KMS-11 (cell line): ENCODE measurements around the gene EEF1AKMT3.

Source experiments
- H2AFZ ChIP-seq: fragments of 200-600 bp; sonication (generic); 2 replicates; pipeline ENCODE4 v1.6.1; 2016; ENCODE audit warnings: antibody characterized with exemption, mixed run types, low read depth
- H3K27ac ChIP-seq: fragments of 200-600 bp; sonication (generic); 2 replicates; pipeline ENCODE4 v1.6.1; 2016; ENCODE audit warnings: mild to moderate bottlenecking, mixed run types
- H3K27me3 ChIP-seq: fragments of 200-600 bp; sonication (generic); 2 replicates; pipeline ENCODE4 v1.6.1; 2017; ENCODE audit warnings: mild to moderate bottlenecking, low read depth, mixed run types, moderate library complexity; ENCODE audit not compliant: insufficient read depth
- H3K36me3 ChIP-seq: fragments of 200-600 bp; sonication (generic); 2 replicates; pipeline ENCODE4 v1.6.1; 2017; ENCODE audit warnings: mild to moderate bottlenecking, mixed run types; ENCODE audit not compliant: insufficient read depth
- H3K4me1 ChIP-seq: fragments of 200-600 bp; sonication (generic); 2 replicates; pipeline ENCODE4 v1.6.1; 2016; ENCODE audit warnings: mild to moderate bottlenecking, low read depth, mixed run types; ENCODE audit not compliant: poor library complexity, severe bottlenecking
- H3K4me2 ChIP-seq: fragments of 200-600 bp; sonication (generic); 2 replicates; pipeline ENCODE4 v1.7.0; 2016; ENCODE audit warnings: mild to moderate bottlenecking, mixed run types
- H3K4me3 ChIP-seq: fragments of 200-600 bp; sonication (generic); IDR thresholded peaks from 2 replicates; pipeline ENCODE4 v1.6.1; 2017; ENCODE audit warnings: low read depth, low read length, mixed read lengths; ENCODE audit not compliant: insufficient read depth
- H3K79me2 ChIP-seq: fragments of 200-600 bp; sonication (generic); 2 replicates; pipeline ENCODE4 v1.6.1; 2016; ENCODE audit warnings: low read depth, mixed run types; ENCODE audit not compliant: insufficient read depth
- H3K9ac ChIP-seq: fragments of 200-600 bp; sonication (generic); 2 replicates; pipeline ENCODE4 v1.6.1; 2016; ENCODE audit warnings: mild to moderate bottlenecking, mixed run types
- H4K20me1 ChIP-seq: fragments of 200-600 bp; sonication (generic); 2 replicates; pipeline ENCODE4 v1.6.1; 2016; ENCODE audit warnings: mild to moderate bottlenecking, mixed run types; ENCODE audit not compliant: insufficient read depth
- TF ChIP-seq, protein P1 (sequence below): fragments of 200-600 bp; sonication (generic); conservative IDR thresholded peaks from 2 replicates; pipeline ENCODE4 v1.6.1; 2017; ENCODE audit warnings: low read depth, mild to moderate bottlenecking, antibody characterized with exemption, low read length, moderate library complexity, mixed read lengths

EEF1AKMT3 gene

DNA sequence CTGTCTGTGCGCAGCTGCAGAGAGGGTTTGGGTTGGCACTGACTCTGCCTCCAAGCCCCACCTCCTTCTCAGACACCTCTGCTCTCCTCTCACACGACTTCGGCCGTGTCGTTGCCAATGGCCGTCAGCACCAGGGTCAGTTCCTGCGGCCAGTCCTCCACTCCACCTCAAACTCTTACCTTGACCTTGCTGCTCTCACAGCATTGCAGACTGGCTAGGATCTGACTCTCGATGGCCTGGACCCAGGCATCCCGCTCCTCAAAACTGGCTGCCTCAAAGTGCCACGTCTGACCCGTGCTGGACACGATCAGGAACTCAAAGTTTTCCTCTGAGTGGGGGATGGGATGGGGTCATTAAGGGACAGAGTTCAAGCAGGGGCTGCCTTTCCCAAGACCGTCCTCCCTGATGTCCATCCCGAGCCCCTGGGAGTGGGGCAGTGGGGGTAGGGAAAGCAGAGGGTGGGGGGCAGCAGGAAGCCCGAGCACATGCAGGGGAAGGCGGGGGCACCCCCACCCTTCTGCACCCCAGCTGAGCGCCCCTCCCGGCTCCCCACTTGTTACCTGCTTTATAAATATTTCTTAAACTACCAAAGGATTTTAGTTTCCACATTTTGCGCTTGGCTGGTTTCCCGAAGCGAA lies 44.5 kb upstream of the EEF1AKMT3 start:
- TF ChIP-seq, protein P1, sequence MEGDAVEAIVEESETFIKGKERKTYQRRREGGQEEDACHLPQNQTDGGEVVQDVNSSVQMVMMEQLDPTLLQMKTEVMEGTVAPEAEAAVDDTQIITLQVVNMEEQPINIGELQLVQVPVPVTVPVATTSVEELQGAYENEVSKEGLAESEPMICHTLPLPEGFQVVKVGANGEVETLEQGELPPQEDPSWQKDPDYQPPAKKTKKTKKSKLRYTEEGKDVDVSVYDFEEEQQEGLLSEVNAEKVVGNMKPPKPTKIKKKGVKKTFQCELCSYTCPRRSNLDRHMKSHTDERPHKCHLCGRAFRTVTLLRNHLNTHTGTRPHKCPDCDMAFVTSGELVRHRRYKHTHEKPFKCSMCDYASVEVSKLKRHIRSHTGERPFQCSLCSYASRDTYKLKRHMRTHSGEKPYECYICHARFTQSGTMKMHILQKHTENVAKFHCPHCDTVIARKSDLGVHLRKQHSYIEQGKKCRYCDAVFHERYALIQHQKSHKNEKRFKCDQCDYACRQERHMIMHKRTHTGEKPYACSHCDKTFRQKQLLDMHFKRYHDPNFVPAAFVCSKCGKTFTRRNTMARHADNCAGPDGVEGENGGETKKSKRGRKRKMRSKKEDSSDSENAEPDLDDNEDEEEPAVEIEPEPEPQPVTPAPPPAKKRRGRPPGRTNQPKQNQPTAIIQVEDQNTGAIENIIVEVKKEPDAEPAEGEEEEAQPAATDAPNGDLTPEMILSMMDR, result no peak
- Histone ChIP-seq H3K4me1 (no peaks in the 10 kb centered on the region), H3K9ac (no peak overlapping the region), H3K27ac (no peak overlapping the region), H3K4me3 (no peak overlapping the region), H3K27me3 (peaks cover 17% of the 10 kb centered on the region; the same call in 1 of the 2 replicates), H2AFZ (no peak overlapping the region), H4K20me1 (no peaks in the 10 kb centered on the region), H3K36me3 (no peaks in the 10 kb centered on the region), H3K4me2 (no peak overlapping the region), H3K79me2 (no peaks in the 10 kb centered on the region)

DNA sequence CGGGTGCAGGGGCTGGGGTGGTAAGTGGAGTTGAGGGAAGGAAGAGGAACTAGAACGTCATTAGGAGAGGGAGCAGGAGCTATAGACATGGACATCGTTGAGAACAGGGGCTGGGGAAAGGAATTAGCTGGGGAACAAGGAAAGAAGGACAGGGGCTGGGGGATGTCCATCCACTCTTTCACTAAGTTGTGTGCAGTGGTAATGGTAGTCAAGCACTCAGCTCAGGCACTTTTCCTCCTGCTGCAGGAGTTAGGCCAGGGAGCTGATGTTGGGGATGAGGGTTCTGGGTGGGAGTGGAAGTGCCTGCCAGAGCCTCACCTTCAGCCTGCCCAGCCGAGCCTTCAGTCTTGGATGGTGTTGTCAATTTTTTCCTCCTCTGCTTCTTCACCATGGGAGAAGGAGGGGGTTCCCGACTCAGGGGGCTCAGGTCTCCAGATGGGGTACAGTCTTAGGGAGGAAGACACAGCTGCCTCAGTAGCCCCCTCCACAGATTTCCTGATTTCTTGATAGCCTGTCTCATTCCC lies 43.0 kb upstream of the EEF1AKMT3 start:
- no peak overlapping the region for H3K9ac ChIP-seq
- H3K4me3 ChIP-seq, result no peak overlapping the region
- peaks cover 19% of the 10 kb centered on the region; the same call in 1 of the 2 replicates for H3K27me3 ChIP-seq
- H2AFZ ChIP-seq, result no peak overlapping the region
- H3K36me3 ChIP-seq, result no peaks in the 10 kb centered on the region
- H3K4me2 ChIP-seq, result no peak overlapping the region
- H3K4me1 ChIP-seq, result no peaks in the 10 kb centered on the region
- no peaks in the 10 kb centered on the region for H4K20me1 ChIP-seq
- TF ChIP-seq, protein P1, result no peak
- H3K27ac ChIP-seq, result no peak overlapping the region
- no peaks in the 10 kb centered on the region for H3K79me2 ChIP-seq

DNA sequence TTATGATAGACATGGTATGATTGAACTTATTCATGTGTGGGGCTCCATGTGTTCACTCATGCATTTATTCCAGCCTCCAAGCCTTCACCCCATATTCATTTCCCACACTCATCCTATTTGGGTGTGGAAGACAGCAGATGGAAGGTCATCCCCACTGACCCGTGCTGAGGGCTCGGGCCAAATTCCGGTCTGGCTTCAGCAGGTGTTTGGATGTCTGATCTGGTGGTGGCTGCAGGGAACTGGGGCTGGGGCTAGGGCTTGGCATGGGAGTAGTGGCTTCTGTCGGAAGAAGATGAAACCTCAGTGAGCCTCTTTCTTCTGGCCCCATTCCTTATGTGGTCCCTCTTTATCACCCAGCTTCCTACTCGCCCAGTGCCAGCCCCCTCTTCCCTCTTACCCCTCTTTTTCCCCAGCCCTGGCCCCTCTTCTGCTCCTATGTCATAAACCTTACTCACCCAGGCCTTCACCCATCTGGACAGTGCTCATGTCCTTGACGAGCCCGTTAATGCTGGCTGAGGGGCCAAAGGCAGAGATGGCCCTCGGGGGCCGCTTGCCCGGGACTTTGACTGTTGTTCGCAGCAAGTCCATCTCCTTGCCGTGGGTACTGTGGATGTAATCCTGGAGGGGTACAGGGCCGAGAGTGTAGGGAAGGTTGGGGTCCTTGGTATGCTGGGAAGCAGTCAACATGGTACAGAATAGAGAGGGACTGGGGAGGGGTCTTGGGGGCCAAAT lies 41.9 kb upstream of the EEF1AKMT3 start:
- no peaks in the 10 kb centered on the region for H3K4me1 ChIP-seq
- no peak overlapping the region for H3K4me3 ChIP-seq
- no peak overlapping the region for H3K9ac ChIP-seq
- H3K27me3 ChIP-seq, result peaks cover 21% of the 10 kb centered on the region; the same call in 1 of the 2 replicates
- no peaks in the 10 kb centered on the region for H3K36me3 ChIP-seq
- H2AFZ ChIP-seq, result no peak overlapping the region
- no peaks in the 10 kb centered on the region for H3K79me2 ChIP-seq
- no peaks in the 10 kb centered on the region for H4K20me1 ChIP-seq
- no peak overlapping the region for H3K4me2 ChIP-seq
- TF ChIP-seq, protein P1, result no peak
- H3K27ac ChIP-seq, result no peak overlapping the region

DNA sequence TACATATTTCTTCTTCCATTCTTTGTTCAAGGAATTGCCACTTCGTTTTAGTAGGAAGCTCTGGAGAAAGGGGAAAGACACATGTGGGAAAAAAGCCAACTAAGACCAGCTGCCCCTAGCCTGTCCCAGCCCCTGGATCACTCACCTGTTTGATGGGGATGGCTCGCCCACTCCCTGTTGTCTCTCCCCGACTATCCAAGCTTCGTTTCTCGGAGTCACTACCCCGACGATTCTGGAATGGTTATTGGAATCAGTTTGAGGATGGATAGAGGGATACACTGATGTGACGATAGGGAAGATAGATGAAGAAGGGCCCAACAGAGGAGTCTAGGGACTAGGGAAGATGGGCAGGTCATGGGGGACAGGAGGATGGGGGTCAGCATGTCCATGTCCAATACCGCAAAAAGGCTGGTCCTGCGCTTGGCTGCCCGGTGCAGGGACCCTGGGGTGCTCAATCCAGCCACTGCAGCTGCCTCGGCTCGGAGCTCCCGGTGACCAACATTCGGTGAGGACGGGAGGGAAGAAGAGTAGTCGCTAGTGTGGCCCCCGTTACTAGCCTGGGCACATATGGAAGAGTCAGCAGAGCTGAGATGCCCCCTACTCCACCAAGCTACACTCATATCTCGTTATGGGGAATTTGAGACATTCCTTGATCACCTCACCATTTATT lies 40.9 kb upstream of the EEF1AKMT3 start:
- Histone ChIP-seq H3K27me3 (peaks cover 26% of the 10 kb centered on the region; the same call in 1 of the 2 replicates), H3K79me2 (no peaks in the 10 kb centered on the region), H3K9ac (no peak overlapping the region), H3K27ac (no peak overlapping the region), H3K4me3 (no peak overlapping the region), H4K20me1 (no peaks in the 10 kb centered on the region), H3K36me3 (no peaks in the 10 kb centered on the region), H2AFZ (no peak overlapping the region), H3K4me1 (no peaks in the 10 kb centered on the region), H3K4me2 (no peak overlapping the region)
- TF ChIP-seq, protein P1, result no peak
